ENCODE results near the gene SLC35F3.
"Not testable (repeated sequence)": the region's sequence is repeated elsewhere in the genome, so short reads cannot be mapped to it uniquely, and the experiment has no call there.

Gene SLC35F3

GRCh38 chr1:234111458-234112142 is 207.1 kb downstream of the SLC35F3 start:
- DNase-seq, result peak; percentile 10

DNA sequence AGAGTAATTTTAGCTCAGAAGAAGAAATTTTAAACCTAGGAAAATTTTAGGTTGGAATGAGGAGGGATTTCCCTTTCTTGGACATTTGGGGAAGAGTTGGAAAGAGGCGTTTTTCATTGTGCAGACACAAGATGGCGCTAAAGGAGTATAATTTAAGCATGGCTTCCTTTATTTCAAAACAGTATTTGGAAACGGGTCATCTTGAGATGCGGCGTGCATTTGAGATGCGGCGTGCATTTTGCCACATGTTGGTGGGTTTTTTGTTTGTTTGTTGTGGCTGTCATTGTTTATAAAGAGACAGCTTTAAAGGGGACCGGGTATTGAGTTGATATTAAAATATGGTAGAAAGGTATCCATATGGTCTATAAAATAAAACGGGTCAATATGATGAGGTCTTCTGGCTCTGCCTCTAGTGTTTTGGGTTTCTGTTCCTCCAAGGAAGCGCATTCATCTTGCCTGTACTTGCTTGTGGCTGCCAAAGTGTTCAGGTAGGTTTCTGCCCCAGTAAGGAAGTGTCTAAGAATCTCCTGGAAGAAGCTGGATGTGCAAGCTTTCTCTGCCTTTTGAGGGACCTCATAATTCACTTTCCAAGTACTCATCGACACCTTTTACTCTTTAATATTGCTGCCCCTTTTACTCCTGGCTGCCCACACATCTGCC is 210.3 kb downstream of the SLC35F3 start:
- DNase-seq, result peak; percentile 77

- no peak for DNase-seq
Measured at GRCh38 chr1:234118911-234119310, 214.4 kb downstream of the SLC35F3 start.

DNA sequence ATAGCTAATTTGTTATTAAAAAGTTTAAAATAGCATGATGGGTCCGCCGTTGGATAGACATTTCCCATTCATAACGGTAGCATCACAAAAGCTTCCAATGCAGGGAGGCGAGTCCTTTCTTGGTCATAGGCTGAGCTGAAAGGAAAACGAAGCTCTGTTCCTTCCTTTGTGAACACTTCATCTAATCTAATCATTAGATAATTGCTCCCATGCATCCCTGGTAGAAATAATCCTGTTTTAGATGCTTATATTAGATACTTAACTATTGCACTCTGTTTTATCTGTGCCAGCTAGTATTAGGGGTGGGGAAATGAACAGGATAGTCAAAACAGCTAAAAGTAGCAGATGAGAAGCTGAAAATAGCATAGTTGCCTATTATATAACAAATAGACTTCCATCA is 215.0 kb downstream of the SLC35F3 start:
- DNase-seq, result no peak

GRCh38 chr1:234120327-234120944 is 216.0 kb downstream of the SLC35F3 start:
- no peak for DNase-seq

DNA sequence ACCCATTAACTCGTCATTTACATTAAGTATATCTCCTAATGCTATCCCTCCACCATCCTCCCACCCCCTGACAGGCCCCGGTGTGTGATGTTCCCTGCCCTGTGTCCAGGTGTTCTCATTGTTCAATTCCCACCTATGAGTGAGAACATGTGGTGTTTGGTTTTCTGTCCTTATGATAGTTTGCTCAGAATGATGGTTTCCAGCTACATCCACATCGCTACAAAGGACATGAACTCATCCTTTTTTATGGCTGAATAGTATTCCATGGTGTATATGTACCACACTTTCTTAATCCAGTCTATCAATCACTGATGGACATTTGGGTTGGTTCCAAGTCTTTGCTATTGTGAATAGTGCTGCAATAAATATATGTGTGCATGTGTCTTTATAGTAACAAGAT is 217.2 kb downstream of the SLC35F3 start:
- not testable (repeated sequence) for DNase-seq

DNA sequence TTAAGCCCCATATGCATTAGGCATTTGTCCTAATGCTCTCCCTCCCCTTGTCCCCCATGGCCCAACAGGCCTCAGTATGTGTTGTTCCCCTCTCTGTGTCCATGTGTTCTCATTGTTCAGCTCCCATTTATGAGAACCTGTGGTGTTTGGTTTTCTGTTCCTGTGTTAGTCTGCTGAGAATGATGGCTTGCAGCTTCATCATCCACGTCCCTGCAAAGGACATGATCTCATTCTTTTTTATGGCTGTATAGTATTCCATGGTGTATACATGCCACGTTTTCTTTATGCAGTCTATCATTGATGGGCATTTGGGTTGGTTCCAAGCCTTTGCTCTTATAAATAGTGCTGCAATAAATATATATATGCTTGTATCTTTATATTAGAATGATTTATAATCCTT is 218.1 kb downstream of the SLC35F3 start:
- not testable (repeated sequence) for DNase-seq

DNA sequence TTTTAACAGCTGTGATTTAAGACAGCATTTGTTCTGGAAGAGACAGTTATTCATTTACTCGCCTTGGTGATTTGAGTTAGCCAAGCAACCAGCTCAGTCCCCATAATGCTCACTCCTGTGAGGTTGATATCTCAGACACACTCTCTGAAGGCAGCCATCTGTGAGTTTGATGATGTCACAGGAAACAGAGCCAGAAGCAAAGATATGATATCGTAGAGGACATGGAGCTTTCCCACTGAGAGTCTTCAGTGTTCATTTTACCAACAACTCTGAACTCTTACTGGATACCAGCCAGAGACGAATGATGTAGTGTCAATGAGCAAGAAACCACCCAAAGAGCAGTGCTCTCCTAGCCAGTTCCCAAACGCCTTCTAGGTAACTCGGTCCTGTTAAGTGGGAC is 219.4 kb downstream of the SLC35F3 start:
- no peak for DNase-seq

DNA sequence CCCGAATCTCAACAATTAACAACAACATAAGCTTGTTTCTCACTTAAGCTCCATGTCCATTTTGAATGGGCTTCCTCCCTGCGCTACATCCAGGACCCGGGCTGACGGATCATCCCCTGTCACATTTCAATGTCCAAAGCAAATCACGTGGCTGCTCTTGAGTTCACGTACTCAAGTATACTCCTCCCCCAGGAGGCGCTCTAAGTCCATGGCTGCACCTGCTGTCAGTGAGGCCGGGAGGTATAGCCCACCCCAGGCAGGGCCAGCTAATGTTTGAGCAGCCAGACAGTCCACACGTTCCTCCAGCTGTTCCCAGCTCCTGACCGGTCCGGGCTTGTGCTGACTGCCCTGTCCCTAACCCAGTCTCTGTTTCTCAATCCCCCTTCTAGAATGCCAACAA is 220.8 kb downstream of the SLC35F3 start:
- DNase-seq, result no peak

DNA sequence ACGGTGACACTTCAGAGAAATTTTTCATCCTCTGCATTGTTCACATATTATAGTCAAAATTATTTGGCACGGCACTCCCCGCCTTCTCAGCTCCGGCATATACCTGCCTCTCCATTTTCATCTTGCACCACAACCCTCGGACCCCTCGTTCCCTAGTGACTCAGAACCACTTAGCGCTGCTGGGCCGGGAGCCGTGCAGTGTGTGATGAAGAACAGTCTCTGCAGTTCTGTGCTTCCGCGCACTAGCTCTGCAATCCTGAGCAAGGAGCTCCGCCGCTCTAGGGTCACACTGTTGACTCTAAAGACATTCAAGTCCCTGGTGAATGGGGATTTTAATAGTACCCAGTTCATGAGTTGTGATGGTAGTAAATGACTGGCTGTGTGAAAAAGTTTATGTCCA is 221.2 kb downstream of the SLC35F3 start:
- no peak for DNase-seq

DNA sequence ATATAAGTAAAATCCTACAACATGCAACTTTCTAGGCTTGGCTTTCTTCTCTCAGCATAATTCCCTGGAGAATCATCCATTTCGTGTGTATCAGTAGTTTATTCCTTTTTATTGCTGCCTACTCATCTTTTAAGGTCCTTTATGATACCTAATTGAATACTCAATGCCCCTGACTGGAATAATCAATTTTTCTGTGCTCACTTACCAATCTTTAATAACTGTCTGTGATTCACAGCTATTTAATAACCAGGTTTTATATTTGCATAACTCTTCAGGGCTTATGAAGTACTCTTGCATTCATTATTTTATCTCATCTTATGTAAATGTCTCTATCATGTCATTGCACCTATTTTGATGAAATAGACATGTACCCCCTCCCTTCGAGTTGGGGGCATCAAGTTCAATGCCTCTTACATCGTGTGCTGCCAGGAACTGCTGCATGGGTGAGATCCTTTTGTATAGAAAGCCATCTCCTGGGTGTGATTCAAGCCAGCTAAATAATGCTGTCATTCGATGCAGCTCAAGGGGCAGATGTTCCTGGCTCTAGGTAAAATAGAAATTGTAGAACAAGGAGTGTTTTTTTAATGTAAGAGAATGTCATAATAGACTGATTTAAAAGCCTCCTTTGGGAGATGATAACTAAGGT is 222.7 kb downstream of the SLC35F3 start:
- peak; percentile 23 for DNase-seq

DNA sequence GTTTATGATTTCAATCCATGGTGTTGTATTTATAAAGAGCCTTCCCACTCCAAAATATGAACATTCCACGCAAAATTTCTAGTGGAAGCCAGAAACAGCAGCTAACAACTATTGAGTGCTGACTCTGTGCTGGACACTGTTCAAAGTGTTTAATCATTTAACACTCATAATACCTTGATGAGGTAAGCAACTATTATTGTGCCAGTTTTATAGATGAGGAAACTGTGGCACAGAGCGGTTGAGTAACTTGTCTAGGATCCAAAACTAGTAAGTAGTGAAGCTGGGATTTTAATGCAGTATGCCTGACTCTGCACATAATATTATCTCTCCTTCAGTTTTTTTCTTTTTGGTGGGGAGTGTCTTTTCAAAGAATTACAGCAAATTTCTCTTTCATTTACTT is 228.3 kb downstream of the SLC35F3 start:
- no peak for DNase-seq

GRCh38 chr1:234134878-234135277 is 230.4 kb downstream of the SLC35F3 start:
- DNase-seq, result no peak

- DNase-seq, result peak; percentile 73
Measured at GRCh38 chr1:234135501-234135900, 231.0 kb downstream of the SLC35F3 start.

DNA sequence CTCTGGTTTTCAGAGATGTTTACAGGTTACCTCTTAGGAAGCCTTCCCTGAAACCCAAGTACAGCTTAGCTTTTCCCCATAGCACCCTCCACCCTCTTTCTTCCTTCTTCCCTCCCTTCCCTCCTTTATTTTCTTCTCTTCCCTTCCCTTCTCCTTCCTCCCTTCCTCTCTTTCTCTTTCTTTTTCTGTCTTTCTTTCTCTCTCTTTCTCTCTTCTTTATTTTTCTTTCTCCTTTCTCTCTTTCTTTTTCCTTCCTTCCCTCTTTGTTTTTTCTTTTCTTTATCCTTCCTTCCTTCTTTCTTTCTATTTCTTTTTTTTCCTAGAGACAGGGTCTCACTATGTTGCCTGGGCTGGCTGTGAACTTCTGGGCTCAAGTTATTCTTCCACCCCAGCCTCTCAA is 231.6 kb downstream of the SLC35F3 start:
- DNase-seq, result no peak

DNA sequence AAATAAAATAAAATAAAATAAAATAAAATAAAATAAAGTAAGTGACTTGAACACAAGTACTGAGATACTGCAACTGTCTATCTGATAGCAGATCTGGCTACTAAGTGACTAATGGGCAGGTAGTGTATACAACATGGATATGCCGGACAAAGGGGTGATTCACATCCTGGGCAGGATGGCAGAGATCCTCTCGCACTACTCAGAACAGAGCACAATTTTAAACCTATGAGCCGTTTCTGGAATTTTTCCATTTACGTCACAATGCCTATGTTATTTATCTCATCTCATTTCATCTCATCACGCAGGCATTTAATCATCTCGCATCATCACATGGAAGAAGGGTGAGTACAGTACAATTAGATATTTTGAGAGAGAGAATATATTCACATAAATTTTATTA is 235.5 kb downstream of the SLC35F3 start:
- no peak for DNase-seq

DNA sequence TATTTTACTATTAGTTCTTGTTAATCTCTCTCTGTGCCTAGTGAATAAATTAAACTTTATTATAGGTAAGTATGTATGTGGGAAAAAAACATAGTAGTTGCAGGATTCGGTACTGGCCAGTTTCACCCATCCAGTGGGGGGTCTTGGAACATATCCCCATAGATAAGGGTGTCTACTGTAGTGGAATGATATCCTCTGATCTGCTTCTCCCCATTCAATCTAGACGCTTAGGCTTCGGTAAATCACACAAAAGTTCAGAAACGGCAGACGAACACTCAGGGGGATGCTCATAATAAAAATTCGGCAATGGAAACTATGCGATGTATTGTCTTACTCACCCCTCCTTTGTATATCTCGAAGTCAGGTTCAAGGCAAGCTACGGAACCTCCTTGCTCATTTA is 235.9 kb downstream of the SLC35F3 start:
- no peak for DNase-seq

DNA sequence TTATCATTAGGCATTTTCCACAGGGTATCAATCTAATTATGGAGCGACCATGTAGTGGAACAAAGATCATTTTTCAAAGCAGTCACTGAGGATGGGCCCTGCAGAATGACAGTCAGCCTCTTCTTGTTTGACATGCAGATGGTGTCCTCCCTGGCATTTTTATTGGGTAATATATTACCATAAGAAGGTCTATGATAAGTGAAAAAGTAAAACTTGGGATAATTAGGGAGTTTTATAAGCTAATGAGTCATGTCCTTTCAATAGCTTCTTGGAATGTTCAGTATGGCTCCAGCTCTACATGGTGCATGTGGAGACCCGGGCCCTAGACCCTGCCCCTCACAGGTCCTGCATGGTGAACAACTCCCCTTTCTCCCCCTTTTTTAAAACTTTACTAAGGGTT is 236.5 kb downstream of the SLC35F3 start:
- DNase-seq, result no peak

DNA sequence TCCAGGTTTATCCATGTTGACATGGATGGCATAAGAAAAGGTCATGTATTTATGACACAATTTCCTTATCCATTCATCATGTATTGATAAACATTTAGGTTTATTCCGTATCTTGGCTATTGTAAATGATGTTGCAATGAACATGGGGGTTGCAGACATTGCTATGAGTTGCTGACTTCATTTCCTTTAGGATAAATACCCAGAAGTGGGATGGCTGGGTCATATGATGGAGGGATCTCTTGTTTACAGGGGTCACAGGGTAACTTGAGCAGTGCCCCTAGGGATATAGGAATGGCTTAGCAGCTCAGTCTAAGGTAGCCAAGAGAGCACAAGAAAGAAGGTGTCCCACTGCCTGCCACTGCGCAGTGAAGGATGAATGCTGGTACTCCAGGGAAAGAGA is 239.2 kb downstream of the SLC35F3 start:
- DNase-seq, result no peak

- no peak for DNase-seq
Measured at GRCh38 chr1:234144901-234145300, 240.4 kb downstream of the SLC35F3 start.

DNA sequence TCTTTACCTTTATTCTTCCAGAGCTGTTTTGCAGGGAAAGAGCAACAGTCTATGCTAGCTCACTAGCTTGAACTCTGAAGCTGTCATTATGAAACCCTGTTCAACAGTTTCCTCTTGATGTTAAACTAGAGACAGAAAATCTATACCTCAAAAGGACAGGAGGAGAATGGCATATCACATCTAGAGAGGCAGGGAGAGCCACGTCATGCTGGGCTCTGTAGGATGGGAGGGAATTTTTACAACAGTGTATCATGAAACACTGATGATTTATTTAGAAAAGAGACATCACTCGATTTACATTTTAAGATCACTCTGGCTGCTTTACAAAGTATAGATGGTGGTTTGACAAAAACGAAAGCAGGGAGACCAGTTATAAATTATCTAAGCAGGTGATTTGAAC is 243.9 kb downstream of the SLC35F3 start:
- DNase-seq, result no peak

DNA sequence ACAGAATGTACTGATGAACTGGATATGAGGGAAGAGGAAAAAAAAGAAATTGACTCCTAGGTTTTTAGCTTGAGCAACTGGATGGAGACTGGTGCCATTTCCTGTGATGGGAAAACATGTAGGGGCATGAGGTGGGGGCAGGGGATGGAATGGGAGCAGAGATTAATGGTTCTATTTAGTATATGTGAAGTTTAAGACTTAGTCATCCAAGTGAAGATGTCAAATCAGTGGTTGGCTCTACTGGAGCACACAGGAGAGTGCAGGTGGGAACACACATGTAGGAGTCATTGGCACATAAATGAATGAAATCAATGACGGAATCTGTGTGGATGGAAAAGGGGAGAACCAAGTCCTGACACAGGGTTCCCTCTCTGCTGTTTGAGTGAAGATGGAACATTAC is 244.3 kb downstream of the SLC35F3 start:
- no peak for DNase-seq

DNA sequence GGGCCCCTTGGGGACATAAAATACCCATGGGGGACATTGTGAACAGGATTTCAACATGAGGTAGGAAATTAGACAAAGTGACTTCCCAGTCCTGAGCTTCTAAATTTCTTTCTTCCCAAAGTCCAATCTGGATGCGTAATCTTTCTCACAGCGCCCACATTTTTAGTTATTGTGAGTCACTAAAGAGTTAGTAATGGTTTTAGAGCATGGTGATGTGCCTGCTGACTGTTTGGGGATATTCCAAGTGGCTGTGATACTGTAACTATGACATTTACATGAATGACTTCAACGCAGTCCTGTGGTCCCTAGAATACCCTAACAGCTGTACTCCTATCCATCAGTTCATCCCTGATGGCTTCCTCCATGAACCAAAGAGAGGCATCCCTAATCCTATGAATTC is 244.7 kb downstream of the SLC35F3 start:
- DNase-seq, result no peak

- no peak for DNase-seq
Measured at GRCh38 chr1:234150892-234151291, 246.4 kb downstream of the SLC35F3 start.

All from NCI-H2171 treated with DMSO at 0.1 percent for 48 hours (cell line).